NCI-H2227 (cell line): ENCODE results near the gene TWIST1.

Experiments
- DNase-seq: peaks from one replicate; lab custom pipeline; 2025; ENCODE audit not compliant: unreplicated experiment; lab: John Stamatoyannopoulos, UW

TWIST1 gene

DNA sequence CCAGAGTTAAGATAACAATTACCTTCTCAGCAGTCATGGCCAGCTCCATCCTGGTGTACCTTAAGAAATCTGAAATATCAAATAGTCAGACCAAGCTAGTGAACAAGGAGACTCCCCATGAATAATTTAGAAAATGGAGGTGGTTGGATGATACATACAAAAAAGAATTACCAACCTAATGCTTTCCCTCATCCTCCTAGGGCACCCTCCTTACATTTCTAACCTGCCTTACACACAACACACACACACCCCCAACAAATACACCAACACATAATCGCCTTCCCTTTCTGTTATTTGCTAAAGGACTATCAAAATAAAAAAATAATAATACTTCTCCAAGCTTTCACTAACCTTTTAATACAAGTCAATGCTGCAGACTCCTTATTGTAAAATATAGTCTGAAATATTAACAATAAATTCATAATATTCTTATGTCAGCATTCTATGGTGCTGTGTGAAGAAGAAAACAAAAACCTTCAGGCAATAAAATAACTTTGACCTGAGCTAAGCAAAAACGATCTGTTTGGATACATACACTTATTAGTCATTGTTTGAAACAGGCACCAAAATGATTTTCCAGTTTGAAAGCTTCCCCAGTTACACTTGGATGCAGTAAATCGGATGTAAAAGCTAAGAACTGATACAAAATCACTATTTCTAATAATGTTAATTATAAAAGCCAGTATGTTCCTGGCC is 3.4 kb downstream of the TWIST1 start:
- DNase-seq, result no peak

DNA sequence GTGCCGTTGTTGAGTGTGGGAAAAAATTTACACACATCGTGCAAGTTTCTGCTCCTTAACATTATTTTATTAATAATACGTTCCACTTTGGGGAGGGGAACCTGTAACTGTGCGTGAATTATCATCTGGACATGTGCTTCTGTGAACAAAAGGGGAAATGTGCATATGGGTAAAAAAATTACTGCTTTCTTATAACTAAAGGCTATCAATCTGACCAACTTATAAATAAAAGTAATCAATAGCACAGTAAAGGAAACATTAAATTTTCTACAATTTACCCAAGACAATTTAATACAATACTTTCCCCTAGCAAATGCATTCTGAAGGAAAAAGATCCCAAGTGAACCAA is 4.5 kb downstream of the TWIST1 start:
- no peak for DNase-seq

DNA sequence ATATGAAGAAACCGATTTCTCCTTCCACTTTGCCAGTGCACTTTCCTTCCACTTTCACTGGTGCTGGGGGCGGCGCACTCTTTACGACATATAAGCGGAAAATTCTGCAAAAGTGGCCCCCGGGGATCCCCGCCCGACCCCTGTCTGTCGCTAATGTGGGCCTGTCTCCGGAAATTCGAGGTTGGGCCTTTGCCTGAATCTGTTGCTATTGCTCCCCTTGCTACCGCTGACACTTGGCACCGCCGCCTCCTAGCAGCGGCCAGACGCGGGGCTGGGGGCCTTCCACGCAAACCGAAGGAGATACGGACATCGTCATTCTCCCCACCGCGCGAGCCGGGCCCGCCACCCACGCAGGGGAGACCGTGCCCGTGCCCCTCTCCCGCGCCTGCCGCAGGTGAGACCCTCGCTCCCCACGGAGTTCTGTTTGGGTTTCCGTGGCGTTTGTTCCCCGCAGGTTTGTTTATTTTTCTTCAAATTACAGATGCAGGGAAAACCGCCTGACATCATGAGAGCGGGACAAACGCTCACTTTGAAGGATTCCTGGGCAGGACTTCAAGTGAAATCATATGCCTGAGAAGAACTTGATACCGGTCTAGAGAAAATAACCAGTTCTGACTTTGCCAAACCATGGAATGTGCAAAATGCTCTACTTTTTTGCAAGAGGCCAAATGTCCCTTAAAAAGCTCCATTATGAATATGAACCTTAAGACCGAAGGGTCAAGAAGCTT is 5.0 kb downstream of the TWIST1 start:
- DNase-seq, result no peak

DNA sequence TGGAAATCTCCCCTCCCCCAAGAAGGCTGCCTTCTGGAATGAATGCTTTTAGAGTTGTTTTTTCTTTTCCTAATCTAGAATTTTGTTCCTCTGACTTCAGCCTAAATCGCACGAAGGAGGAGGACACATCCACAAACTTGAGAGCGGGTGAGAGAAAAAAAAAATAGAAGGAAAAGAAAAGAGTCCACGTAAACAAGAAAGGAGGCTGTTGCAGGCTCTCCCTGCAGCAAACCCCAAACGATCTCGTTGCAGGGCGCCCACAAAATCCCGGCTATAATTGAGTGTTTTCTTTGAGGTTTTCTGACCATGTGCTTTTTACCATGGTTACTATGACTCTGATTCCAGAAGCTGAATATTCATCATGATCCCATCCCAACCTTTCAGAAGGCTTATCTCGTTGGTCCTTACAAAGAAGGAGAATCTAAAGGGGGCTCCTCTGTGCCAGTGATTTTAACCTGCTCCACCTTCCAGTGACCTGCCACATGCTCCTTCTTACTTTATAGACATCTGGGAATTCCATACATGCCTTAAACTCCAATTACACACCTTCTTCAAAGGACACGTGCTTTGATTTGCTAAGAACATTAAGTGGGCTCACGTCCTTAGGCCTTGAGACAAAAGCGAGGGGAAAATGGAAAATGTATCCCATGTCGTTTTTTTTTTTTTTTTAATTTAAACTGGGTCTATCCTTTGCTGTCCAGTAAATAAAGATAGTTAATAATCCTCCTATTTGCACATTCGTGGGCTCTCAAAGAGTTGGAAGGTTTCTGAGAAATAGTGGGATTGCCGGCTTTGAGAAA is 5.8 kb downstream of the TWIST1 start:
- DNase-seq, result no peak

DNA sequence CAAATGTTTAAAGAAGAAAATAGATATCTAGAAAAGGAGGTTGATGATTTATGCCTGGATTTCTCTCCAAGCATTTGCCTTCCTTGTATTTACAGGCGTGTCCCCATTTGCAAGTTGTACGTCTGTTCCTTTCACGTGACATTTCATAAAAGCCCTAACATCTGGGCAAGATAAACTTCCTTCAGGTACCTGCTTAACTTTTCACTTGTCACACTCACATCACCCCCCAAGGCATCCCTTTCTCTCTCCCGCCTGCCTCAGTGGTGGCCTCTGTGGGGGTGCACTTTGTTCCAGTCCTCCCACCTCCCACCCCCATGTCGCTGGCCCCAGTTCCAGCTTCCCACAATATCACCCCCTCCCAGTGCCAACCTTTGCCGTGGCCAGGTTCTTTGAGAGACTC is 6.7 kb downstream of the TWIST1 start:
- DNase-seq, result no peak

DNA sequence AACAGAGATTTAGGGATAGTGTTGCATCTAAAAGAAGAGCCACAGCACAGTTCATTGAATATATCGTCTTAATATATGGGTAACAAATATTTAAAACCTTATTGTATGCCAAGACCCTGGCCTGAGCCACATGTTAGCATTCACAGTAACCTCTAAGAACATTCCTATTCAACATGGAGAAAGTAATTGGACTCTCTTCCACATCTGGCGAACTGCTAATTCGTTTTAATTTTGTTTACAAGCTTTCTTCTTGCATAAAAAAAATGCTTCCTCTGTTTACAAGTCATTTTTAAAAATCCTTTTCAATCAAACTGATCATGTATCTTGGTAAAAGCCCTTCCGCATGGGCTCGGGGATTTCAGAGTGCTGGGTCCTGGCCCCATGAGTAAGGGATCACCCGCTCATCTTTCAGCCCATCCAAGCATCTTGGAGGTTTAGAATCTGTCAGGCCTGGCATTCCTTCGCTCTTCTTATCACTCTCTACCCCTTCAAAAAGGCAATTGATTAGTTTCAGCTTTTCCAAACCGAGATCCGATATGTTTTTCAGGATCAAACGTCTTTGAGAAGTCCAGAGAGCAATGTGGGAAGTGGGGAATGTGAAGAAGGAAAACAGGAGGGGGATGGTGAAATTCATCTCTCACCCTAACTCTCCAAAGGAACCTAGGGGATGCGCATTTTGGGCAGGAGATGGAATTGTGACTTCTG is 7.3 kb downstream of the TWIST1 start:
- DNase-seq, result no peak

DNA sequence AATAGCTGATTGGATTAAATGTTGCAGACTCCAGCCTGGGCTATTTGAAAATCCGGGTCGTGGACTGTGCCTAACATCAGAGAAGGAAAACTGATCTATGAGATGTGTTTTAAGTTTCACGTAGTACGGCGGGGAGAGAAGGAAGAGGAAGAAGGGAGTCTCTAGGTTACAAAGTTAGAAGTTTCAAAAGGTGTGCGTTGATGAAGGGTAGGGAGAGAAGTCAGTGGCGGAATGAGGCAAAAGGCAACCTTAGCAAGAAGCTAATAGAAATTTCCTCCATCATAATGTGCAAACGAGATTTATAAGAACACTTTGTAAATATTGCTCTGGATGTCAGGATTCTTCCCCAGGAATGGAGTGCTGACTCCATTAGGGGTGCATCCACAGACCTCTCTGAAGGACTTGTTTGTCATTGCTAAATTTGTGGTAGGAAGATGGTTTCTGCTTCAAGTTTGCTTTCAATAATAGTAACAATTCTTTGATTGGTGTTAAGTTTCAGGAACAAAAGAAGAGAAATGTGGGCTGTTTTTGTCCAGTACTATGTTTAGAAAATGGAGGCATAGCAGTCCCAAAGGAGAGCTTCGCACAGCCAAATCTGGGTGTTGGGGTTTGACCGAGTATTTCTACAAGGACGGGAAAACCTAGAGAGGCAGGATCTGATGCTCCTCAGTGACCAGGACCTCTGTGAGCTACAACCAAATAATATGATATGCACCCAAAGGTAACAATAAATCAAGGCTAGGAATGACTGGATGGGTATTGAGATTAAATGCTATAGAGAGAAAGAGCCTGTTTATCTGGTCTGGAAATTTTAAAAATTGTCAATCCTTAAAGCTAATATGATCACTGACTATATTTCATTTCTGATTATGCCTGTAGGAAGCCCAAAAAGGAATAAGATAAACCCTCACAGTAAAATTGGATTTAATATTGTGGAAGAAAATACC is 8.2 kb downstream of the TWIST1 start:
- DNase-seq, result no peak

DNA sequence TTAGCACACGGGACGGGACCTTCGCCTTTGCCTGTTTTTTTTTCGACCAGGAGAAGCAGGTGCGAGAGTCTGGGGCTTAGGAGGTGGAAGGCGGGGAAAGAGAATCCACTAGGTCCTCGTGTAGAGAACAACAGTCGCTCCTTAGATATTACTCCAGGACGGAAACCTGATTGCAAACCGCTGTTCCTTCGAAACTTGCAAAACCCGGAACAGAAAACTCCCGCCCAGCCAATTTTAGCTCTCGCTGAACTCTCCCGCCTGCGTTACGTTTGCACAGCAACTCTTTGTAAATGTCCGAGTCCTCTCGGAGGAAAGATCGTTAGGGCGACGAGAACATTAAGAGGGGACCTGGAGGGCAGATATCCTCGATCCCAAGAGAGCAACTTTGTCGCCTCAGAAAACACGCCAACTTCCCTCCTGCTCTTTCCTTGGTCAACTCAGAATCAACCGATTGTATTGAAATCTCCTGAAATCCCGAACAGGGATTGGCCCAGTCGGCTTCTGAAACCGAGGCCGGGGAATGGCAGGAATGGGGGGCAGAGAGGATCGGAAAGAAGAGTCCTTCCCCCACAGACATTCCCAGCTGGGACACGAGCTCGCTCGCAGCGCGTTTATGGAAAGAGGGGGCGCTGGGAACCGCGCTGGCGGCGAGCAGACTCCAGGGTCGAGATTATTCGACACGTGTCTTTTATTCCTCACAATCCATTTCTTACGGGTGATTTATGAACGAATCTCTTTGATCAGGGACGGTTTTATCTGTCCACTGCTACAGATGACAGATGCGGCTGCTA is 9.9 kb downstream of the TWIST1 start:
- DNase-seq, result no peak

DNA sequence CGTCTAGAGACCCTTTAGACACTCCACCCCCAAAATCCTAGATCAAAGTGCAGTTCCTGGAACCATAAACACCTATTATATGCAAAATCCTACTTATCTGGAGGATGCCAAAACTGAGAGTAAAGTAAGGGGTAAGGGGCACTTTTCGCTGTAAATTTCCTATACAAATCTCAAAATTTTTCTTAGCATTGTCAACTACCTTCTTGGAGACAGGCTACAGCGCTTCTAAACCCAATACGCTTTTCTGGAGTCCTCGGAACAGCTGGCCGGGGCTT is 10.4 kb downstream of the TWIST1 start:
- no peak for DNase-seq

DNA sequence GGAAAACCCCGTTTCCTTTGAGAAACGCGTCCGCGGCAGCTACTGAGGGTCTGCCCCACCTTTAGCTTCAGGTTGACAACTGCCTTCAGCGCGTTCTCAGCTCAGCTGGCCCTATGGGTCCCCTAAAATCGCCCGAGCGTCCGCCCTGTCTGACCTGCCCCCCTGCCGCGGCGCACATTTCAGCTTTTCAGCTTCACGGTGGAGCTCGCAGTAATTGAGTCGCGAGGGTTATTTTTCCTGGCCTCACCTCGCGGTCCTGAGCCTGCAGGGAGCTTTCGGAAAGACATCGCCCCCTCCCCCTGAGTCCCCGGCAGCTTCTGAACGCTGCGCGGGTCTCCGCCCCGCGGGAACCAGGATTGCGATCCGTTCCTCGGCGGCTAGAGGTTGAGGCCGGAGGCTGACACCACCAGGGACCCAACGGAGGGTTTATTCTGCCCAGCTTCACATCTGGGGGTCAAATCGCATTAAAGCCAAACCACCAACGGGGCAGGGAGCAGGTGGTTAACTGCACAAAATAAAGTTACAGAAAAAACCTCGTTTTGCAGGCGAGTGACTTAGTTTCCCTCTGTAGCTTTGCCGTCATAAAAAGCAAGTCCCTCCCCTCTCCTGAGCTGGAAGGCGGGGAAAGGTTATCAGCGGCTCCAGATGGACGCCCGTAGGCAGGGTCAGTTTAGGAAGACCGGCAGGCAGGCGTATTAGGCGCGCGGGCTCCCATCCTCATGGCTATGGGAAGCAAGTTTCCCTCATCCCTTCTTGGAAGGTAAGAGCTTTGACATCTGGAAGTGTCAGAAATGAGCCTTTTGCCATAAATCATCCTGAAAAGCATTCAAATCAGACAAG is 11.0 kb downstream of the TWIST1 start:
- no peak for DNase-seq

DNA sequence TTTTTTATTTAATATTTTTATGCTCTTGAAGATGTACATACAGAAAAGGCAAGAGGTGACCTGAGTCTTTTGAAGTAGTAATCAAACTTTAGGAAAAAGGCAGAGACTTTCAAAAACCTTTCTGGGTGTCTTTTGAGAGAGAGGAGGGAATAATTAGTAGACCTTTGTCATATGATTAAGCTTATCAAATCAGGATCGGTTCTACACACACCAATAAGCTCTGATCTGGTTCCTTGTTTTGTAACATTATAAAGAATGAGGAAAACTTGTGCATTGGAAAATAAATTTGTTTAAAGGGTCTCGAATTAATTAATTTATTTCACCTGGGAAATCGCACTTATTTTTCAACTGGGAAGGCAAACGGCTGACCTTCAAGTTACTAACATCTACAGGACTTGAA is 11.9 kb downstream of the TWIST1 start:
- DNase-seq, result no peak

DNA sequence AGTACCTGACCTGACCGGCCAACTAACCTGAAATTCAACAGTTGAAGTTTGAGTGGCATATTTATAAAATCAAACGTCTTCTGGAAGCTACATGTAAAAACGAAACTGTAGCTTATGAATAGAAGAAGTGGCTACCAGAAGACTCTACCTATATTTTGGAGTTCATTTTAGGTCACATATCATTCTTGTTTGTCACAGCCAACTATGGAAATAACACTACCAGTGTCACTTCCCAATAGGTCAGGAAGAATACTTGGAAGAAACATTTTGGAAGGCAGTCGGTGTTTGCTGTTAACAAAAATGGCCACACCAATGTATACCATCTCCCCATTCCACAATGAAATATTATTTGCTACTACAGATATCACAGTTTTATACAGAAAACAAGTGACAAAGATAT is 12.6 kb downstream of the TWIST1 start:
- no peak for DNase-seq

DNA sequence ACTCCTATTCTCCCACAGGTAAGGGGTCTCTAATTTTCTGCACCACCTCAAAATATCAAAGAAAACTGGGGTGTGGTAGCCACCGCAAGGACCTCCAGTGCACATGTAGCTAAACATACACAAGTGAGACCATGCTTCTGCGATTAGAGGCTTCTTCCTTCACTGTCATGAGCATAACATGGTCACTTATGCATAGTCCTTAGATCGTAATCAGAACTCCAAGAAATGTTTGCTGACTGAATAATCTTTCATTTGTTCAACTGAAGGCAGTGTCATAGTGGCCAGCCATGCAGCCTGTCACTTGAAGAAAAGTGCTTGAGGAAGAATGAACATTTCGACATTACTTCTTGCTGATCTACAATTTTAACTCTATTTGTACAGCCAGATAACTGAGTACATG is 14.6 kb downstream of the TWIST1 start:
- DNase-seq, result no peak

DNA sequence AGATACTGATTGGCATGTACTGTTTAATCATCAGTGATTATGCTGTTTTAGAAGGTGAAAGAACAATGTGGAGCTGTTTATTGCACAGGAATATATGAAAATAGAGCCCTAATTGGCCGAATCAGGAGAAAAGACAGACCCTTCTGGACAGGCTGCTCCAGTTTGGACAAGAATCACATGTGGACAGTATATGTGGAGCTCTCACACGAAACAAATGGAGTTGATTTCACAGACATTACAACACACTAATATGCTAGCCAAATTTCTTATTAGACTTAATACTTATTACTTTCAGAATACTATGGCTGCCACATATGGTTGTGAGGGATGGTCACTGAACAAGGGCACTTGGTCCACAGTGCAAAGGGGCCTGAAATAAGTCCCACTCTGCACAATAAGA is 15.5 kb downstream of the TWIST1 start:
- DNase-seq, result no peak

DNA sequence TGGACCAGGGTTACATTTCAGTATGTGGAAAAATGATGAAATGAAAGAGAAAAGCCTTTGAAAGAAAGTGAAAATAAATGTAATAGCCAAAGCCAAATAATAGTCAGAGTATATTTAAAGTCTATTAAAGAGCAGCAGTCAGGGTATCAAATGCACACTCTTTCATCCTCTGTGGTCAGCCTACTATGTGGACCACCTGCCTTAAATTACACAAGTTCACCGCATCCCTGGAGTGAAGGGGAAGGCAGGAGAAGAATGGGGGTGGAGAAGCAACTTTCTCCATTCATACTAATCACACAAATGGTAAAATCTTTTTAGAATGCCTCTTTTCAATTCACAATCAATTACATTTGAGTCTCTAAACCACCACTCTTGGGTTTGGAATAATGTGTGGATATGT is 16.0 kb downstream of the TWIST1 start:
- DNase-seq, result no peak

DNA sequence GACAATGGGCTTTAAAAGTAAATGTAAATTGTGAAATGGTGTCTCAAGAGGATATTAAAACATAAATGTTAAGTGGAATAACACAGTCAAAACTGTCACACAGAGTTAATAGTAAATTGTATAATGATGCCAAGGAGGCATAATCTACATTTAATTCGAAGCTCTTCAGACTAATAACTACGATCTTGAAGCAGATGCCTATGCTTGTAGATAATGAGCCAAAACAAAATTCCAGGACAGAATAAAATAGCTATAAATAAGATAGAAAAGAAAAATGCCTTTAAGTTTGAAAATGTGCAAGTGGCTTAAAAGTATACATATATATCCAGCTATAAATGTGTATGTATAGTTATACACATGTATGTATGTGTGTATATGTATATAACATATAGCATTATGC is 17.5 kb downstream of the TWIST1 start:
- DNase-seq, result no peak

DNA sequence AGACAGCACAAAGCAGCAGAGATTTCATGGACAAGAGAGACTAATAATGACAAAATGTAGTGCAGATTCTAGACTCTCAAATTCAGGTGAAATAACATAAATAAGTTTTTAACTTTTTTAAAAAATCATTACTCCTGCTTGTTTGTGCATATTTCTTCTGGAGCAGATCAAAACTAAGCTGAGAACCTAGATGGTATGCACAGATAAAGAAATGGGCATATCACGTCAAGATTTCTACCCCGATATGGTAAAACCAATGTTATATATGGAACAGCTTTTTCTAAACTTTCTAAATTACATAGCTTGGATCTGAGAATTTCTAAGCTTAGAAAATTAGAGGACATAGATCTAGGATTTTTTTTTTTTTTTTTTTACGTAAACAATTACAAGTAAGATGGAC is 18.2 kb downstream of the TWIST1 start:
- DNase-seq, result no peak

DNA sequence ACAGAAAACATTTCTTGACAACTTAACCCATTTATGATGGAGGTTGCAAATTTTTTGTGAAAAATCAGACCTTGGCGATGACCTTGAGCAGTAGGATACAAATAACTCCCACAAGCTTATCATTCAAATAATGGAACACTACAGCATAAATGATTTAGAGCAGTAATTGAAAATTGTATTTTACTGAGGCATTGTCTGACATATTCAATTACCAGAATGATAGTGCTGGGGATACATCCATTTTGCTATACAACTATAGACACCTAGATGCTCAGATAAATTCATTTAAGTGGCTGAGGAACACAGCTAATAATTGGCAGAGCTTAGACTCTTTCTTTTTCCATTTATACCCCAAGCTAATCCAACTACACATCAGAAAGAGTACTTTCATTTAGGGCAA is 18.9 kb downstream of the TWIST1 start:
- DNase-seq, result no peak
